A673 (cell line): Measurements from ENCODE around the gene CATSPER2. TPM values are rescaled to one million over a fixed set of nuclear protein-coding genes. Genes with fewer than 3 reads are reported as not detected.
"Not testable (repeated sequence)": the region's sequence is repeated elsewhere in the genome, so short reads cannot be mapped to it uniquely, and the experiment has no call there.

Experiments used
- BruUV-seq: library from RNA; stranded (reverse); fragments of 400-500 nt; replicated peaks from 2 replicates; lab custom pipeline; 2021; lab: Mats Ljungman, UMichigan
- CTCF ChIA-PET: fragments of 300-600 bp; sonication (Branson Sonifier 250); formaldehyde crosslinking; loops from one replicate; lab custom pipeline; 2022; ENCODE audit warnings: antibody characterized with exemption; lab: Charles Lee
- POLR2A ChIA-PET: fragments of 300-600 bp; sonication (Branson Sonifier 250); formaldehyde crosslinking; loops from one replicate; lab custom pipeline; 2022; ENCODE audit warnings: antibody characterized with exemption; ENCODE audit not compliant: low non-redundant PET; lab: Charles Lee
- DNase-seq: peaks from one replicate; pipeline ENCODE4 v3.0.0-alpha.2; 2015; ENCODE audit warnings: low spot score
- H3K27ac ChIP-seq: fragments of 200-600 bp; sonication (generic); 2 replicates; pipeline ENCODE4 v1.5.1; 2016; ENCODE audit warnings: mixed run types, low read depth, mild to moderate bottlenecking, mixed read lengths, antibody characterized with exemption, low read length; ENCODE audit not compliant: poor library complexity, severe bottlenecking
- H3K27me3 ChIP-seq: fragments of 200-600 bp; sonication (generic); replicated peaks from 2 replicates; pipeline ENCODE4 v1.6.1; 2017; ENCODE audit warnings: mixed run types, low read depth, mild to moderate bottlenecking, mixed read lengths, antibody characterized with exemption, low read length; ENCODE audit not compliant: insufficient read depth, poor library complexity
- H3K36me3 ChIP-seq: fragments of 200-600 bp; sonication (generic); 2 replicates; pipeline ENCODE4 v1.6.1; 2016; ENCODE audit warnings: mixed run types, mild to moderate bottlenecking, mixed read lengths, antibody characterized with exemption, low read length; ENCODE audit not compliant: insufficient read depth, poor library complexity, severe bottlenecking
- H3K4me1 ChIP-seq: fragments of 200-600 bp; sonication (generic); 2 replicates; pipeline ENCODE4 v1.6.1; 2017; ENCODE audit warnings: mixed run types, mild to moderate bottlenecking, mixed read lengths, antibody characterized with exemption, low read length; ENCODE audit not compliant: insufficient read depth, poor library complexity, severe bottlenecking
- H3K4me3 ChIP-seq: fragments of 200-600 bp; sonication (generic); 2 replicates; pipeline ENCODE4 v1.5.1; 2016; ENCODE audit warnings: low read depth, mixed run types, mild to moderate bottlenecking, mixed read lengths, low read length; ENCODE audit not compliant: poor library complexity, severe bottlenecking
- H3K9me3 ChIP-seq: fragments of 200-600 bp; sonication (generic); 2 replicates; pipeline ENCODE4 v1.6.1; 2016; ENCODE audit warnings: mixed run types, low read depth, mild to moderate bottlenecking, mixed read lengths, antibody characterized with exemption, low read length; ENCODE audit not compliant: poor library complexity, severe bottlenecking
- CTCF ChIP-seq: fragments of 300-800, 200-600 bp; sonication (generic); conservative IDR thresholded peaks from 2 replicates; pipeline ENCODE4 v1.5.1; 2017; ENCODE audit warnings: low read depth, mild to moderate bottlenecking, antibody characterized with exemption, low read length, moderate library complexity, mixed read lengths
- EZH2 ChIP-seq: fragments of 200-600 bp; sonication (generic); IDR thresholded peaks from 2 replicates; pipeline ENCODE4 v1.6.1; 2017; ENCODE audit warnings: borderline replicate concordance, low read depth, mild to moderate bottlenecking, mixed read lengths, antibody characterized with exemption, low read length; ENCODE audit not compliant: poor library complexity, severe bottlenecking
- intact Hi-C: fragments of 100-400 bp; cut with micrococcal nuclease; formaldehyde crosslinking; loops from one replicate; pipeline ENCODE4 v1.10.0; 2022; ENCODE audit not compliant: unreplicated experiment
- total RNA-seq: library from RNA; stranded (reverse); gene quantifications from 2 replicates; pipeline ENCODE4 v1.2.3, GENCODE V29; 2021

CATSPER2 gene
- total RNA-seq, 1 experiment from 2014 or later = 2.2 TPM

- no TSS peak for BruUV-seq
These were observed 23.5 kb downstream of the CATSPER2 start for GRCh38 chr15:43625106-43625505.

GRCh38 chr15:43622068-43622799 lies 26.4 kb downstream of the CATSPER2 start:
- H3K27me3 ChIP-seq, H3K27ac ChIP-seq, H3K4me1 ChIP-seq, CTCF ChIA-PET, H3K4me3 ChIP-seq, POLR2A ChIA-PET, intact Hi-C loops, BruUV-seq, DNase-seq, H3K9me3 ChIP-seq, H3K36me3 ChIP-seq: not testable (repeated sequence)

More at GRCh38 chr15:43625106-43625505, 23.5 kb downstream of the CATSPER2 start:
- DNase-seq = peak; percentile 5
- no peak for TF ChIP-seq CTCF
- TF ChIP-seq EZH2 = no peak
- H3K27ac ChIP-seq = no peak overlapping the region
- POLR2A ChIA-PET = interaction anchor here (0.6 kb wide), 1 partner anchor 254 kb away, joined by 5 read pairs; the partner anchor contains the start of genes TUBGCP4 and ZSCAN29
- CTCF ChIA-PET = no interaction called here
- H3K36me3 ChIP-seq = no peaks in the 10 kb centered on the region
- no peaks in the 10 kb centered on the region for H3K27me3 ChIP-seq
- no peaks in the 10 kb centered on the region for H3K9me3 ChIP-seq
- H3K4me1 ChIP-seq = no peaks in the 10 kb centered on the region
- no peak overlapping the region for H3K4me3 ChIP-seq
- intact Hi-C loops = no loop called here

- POLR2A ChIA-PET = interaction anchor here (0.7 kb wide), 1 partner anchor 248 kb away, joined by 3 read pairs; the partner anchor contains the start of gene TUBGCP4
- DNase-seq, intact Hi-C loops, H3K4me3 ChIP-seq, H3K36me3 ChIP-seq, BruUV-seq, H3K27me3 ChIP-seq, H3K9me3 ChIP-seq, H3K27ac ChIP-seq, H3K4me1 ChIP-seq, CTCF ChIA-PET: not testable (repeated sequence)
These were observed 29.9 kb downstream of the CATSPER2 start, which contains the start of gene STRC for GRCh38 chr15:43618700-43619099. Gene STRC, minus strand, starts transcription at chr15:43618800. Its CDS starts 78 bp downstream, at chr15:43618722.

- BruUV-seq, POLR2A ChIA-PET, H3K9me3 ChIP-seq, H3K36me3 ChIP-seq, CTCF ChIA-PET, H3K27me3 ChIP-seq, DNase-seq, H3K27ac ChIP-seq, H3K4me1 ChIP-seq, intact Hi-C loops, H3K4me3 ChIP-seq: not testable (repeated sequence)
These were observed 30.9 kb downstream of the CATSPER2 start for GRCh38 chr15:43617750-43618149.

GRCh38 chr15:43602233-43602632 lies 46.4 kb downstream of the CATSPER2 start:
- intact Hi-C loops, BruUV-seq, H3K4me1 ChIP-seq, H3K4me3 ChIP-seq, H3K27ac ChIP-seq, H3K9me3 ChIP-seq, CTCF ChIA-PET, POLR2A ChIA-PET, H3K27me3 ChIP-seq, H3K36me3 ChIP-seq: not testable (repeated sequence)
- peak; percentile 91 for DNase-seq

- DNase-seq, CTCF ChIA-PET, POLR2A ChIA-PET, H3K9me3 ChIP-seq, BruUV-seq, H3K4me3 ChIP-seq, intact Hi-C loops, H3K36me3 ChIP-seq, H3K27ac ChIP-seq, H3K4me1 ChIP-seq, H3K27me3 ChIP-seq: not testable (repeated sequence)
These were observed 48.4 kb downstream of the CATSPER2 start for GRCh38 chr15:43600200-43600599.
